K562 treated with DMSO at 1 percent for 12 hours (cell line): ENCODE measurements around the gene SNRNP27. TPM values are rescaled to one million over a fixed set of nuclear protein-coding genes. Genes with fewer than 3 reads are reported as not detected.

Source experiments
- total RNA-seq: library from RNA; unstranded; fragments of 300-600 nt; gene quantifications from 2 replicates; pipeline ENCODE4 v1.2.3, GENCODE V29; 2022; ENCODE audit not compliant: insufficient read depth

SNRNP27 gene, protein sequence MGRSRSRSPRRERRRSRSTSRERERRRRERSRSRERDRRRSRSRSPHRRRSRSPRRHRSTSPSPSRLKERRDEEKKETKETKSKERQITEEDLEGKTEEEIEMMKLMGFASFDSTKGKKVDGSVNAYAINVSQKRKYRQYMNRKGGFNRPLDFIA
- 46.5 and 48.5 TPM in 2 replicates for total RNA-seq

DNA sequence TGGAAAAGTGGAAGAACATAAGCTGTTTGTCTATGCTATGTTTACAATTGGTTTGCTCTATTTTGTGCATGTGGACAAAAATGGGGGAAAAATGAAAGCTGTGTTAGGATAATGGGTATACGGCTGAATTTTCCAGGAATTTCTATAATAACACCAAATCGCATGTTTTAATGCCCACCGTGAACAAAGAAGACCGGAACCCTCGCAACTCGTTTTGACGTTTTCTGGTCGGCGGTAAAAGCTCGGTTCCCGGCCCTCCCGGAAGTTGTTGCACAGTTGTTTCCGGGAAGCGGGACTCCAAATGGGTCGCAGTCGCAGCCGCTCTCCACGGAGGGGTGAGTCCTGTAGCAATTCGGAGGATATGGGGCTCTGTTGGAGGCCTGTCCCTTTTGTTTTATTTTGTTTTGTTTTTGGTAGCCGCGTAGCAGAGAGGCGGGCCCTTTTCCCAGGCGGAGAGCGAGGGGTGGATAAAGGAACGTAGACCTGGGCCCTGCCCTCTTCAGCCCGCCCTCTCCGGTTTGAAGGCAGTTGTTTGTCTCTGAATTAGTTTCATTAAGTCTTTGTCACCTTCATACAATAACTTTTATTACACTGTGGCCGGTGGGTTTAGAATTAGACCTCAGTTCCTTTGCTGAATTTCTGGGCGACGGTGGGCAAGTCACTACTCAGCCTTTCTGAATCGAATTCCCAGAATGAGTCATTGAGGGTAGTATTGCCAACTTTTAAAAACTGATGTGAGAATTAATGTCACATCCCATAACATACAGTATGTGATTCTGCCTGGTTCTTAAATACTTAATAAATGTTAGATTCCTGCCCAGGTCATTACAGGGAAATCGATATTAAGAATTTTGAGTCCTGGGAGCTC is at the start of gene SNRNP27:
Gene SNRNP27 (plus strand): TSS at position 273 of the 868 bp plus-strand sequence. CDS start 29 bp downstream, at position 302.

DNA sequence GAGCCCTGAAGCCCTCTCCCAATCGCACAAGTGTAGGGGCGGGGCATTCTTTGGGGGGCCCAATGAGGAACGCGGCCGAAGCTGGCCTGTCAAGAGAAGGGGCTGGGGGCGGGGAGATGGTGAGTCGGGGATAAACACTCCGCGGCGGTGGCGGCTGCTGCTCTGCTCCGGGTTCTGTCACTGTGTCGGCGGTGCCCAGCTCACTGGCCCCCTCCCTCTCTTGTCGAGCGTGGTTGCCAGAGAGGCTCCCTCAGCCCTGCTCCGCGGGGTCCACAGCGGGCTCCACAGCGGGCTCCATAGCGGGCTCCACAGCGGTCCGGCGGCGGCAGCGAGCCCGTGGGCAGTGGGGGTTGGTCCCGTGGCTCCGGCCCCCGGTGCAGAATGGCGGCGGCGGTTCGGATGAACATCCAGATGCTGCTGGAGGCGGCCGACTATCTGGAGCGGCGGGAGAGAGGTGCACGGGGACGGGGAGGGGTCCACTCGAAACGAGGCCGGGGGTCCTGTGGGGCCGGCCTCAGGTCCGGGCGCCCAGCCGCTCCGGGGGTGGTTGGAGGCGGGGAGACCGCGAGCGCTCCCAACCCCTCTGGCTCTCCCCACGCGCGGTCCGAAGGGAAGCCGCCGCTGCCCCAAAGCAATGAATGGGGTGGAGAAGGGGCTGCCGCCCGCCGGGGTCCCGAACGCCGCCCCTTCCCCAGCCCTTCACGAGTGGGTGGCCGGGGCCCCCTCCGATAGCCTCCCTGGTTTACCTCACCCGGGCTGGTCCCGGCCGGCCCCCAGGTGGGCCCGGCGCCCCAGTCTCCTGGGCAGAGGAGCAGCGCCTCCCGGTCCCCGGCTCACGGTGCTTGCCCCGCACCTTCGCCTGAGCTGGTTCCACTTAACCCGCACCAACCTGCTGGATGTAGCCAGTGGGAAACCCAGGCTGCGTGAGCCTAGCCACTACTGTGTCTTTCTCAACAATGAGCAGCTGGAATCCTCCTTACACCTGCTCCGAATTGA is 21.5 kb downstream of the SNRNP27 start, which contains the start of gene MXD1:
Gene MXD1 (plus strand): TSS at position 160 of the 996 bp plus-strand sequence. CDS start 222 bp downstream, at position 382.

Other genes starting within 250 kb of the SNRNP27 start
- gene ANXA4, start 151.8 kb upstream of the SNRNP27 start, total RNA-seq = 13.7 and 27.0 TPM in 2 replicates
- gene GMCL1, start 64.3 kb upstream of the SNRNP27 start, total RNA-seq = 5.7 and 17.3 TPM in 2 replicates
- 6.5 and 14.5 TPM in 2 replicates for gene MXD1, start 21.2 kb downstream of the SNRNP27 start, total RNA-seq
- 0.78 and 1.5 TPM in 2 replicates for gene ASPRV1, start 67.7 kb downstream of the SNRNP27 start, total RNA-seq
- 436 and 566 TPM in 2 replicates for gene PCBP1, start 193.5 kb downstream of the SNRNP27 start, total RNA-seq